HCT116 (cell line): ENCODE results near the gene AAK1. TPM values are rescaled to one million over a fixed set of nuclear protein-coding genes. Genes with fewer than 3 reads are reported as not detected.

Experiments used
- ATAC-seq: fragments of 200-7000 bp; cut with Tn5 transposase; 2 replicates; pipeline ENCODE4 v1.9.1; 2020; ENCODE audit warnings: mild to moderate bottlenecking, moderate library complexity
- BruUV-seq: library from RNA; stranded (reverse); fragments of 400-500 nt; replicated peaks from 2 replicates; lab custom pipeline; 2021; lab: Mats Ljungman, UMichigan
- CTCF ChIA-PET: fragments of 300-600 bp; sonication (Branson Sonifier 250); formaldehyde crosslinking; loops from one replicate; lab custom pipeline; 2021; ENCODE audit warnings: antibody characterized with exemption; lab: Charles Lee
- POLR2A ChIA-PET: fragments of 300-600, 350-600 bp; sonication (Branson Sonifier 250); formaldehyde crosslinking; loops from one replicate; lab custom pipeline; 2021; ENCODE audit warnings: antibody characterized with exemption; lab: Charles Lee
- RAD21 ChIA-PET, 2 experiments: fragments of 300-600 bp; sonication (Branson Sonifier 250); formaldehyde crosslinking; loops; one replicate each; lab custom pipeline; 2023; ENCODE audit warnings: low total read pairs in 2 of 2; ENCODE audit not compliant: uncharacterized antibody in 2 of 2, unreplicated experiment in 2 of 2, low non-redundant PET in 1 of 2; lab: Charles Lee
- DNase-seq: peaks from one replicate; pipeline ENCODE4 v3.0.0-alpha.2; 2010; ENCODE audit warnings: low read depth, low spot score
- H2AFZ ChIP-seq: fragments of 200-600 bp; shearing (Covaris generic), sonication (generic); 2 replicates; pipeline ENCODE4 v1.6.1; 2017; ENCODE audit warnings: low read depth, mixed run types, mixed read lengths, antibody characterized with exemption, low read length; ENCODE audit not compliant: poor library complexity, severe bottlenecking
- H3K27ac ChIP-seq: 2 replicates; pipeline ENCODE4 v1.5.1; 2012; ENCODE audit warnings: low read depth, low read length
- H3K27me3 ChIP-seq: fragments of 200-600 bp; sonication (generic); 2 replicates; pipeline ENCODE4 v1.6.1; 2016; ENCODE audit warnings: mixed run types, low read length, mixed read lengths; ENCODE audit not compliant: insufficient read depth
- H3K36me3 ChIP-seq, 2 experiments: fragments of 200-500 bp in 1 of 2; fragments of 200-600 bp in 1 of 2; sonication (Bioruptor generic) in 1 of 2; sonication (generic) in 1 of 2; 2 replicates each; pipeline versions ENCODE4 v1.5.1 to v1.6.1; 2014 to 2016; ENCODE audit warnings: low read length in 2 of 2, inconsistent platforms in 1 of 2, mixed read lengths in 1 of 2, mixed run types in 1 of 2; ENCODE audit not compliant: insufficient read depth in 2 of 2, control insufficient read depth in 1 of 2
- H3K4me1 ChIP-seq, 2 experiments: fragments of 200-600 bp in 1 of 2; sonication (generic) in 1 of 2; 2 replicates each; pipeline versions ENCODE4 v1.5.1 to v1.6.1; 2012 to 2017; ENCODE audit warnings: low read length in 2 of 2, inconsistent platforms in 1 of 2, mild to moderate bottlenecking in 1 of 2, mixed read lengths in 1 of 2, mixed run types in 1 of 2, moderate library complexity in 1 of 2; ENCODE audit not compliant: insufficient read depth in 2 of 2, control insufficient read depth in 1 of 2
- H3K4me2 ChIP-seq: fragments of 200-600 bp; sonication (generic); 2 replicates; pipeline ENCODE4 v1.6.1; 2017; ENCODE audit warnings: mixed run types, low read length, mixed read lengths
- H3K4me3 ChIP-seq, 2 experiments: fragments of 200-600 bp in 1 of 2; sonication (generic) in 1 of 2; replicated peaks in 1 of 2; 2 replicates each; pipeline ENCODE4 v1.5.1; 2011 to 2016; ENCODE audit warnings: low read length in 2 of 2, control low read depth in 1 of 2, low read depth in 1 of 2, mild to moderate bottlenecking in 1 of 2, mixed read lengths in 1 of 2, mixed run types in 1 of 2
- H3K79me2 ChIP-seq: fragments of 200-600 bp; sonication (generic); 2 replicates; pipeline ENCODE4 v1.6.1; 2017; ENCODE audit warnings: mild to moderate bottlenecking, mixed run types, low read length, moderate library complexity, mixed read lengths; ENCODE audit not compliant: insufficient read depth
- H3K9ac ChIP-seq: fragments of 200-600 bp; sonication (generic); 2 replicates; pipeline ENCODE4 v1.6.1; 2016; ENCODE audit warnings: low read length, mixed read lengths
- H3K9me2 ChIP-seq: fragments of 200-600 bp; sonication (generic), shearing (Covaris generic); 2 replicates; pipeline ENCODE4 v1.6.1; 2017; ENCODE audit warnings: mixed run types, mild to moderate bottlenecking, moderate library complexity; ENCODE audit not compliant: insufficient read depth
- H3K9me3 ChIP-seq, 2 experiments: fragments of 200-500 bp in 1 of 2; fragments of 200-600 bp in 1 of 2; sonication (Bioruptor generic) in 1 of 2; sonication (generic) in 1 of 2; 2 replicates each; pipeline ENCODE4 v1.6.1; 2014 to 2017; ENCODE audit warnings: low read length in 2 of 2, mixed read lengths in 2 of 2, inconsistent platforms in 1 of 2, low read depth in 1 of 2, mild to moderate bottlenecking in 1 of 2, mixed run types in 1 of 2, moderate library complexity in 1 of 2; ENCODE audit not compliant: control insufficient read depth in 1 of 2, insufficient read depth in 1 of 2
- H4K20me1 ChIP-seq: fragments of 200-600 bp; sonication (generic), shearing (Covaris generic); 2 replicates; pipeline ENCODE4 v1.6.1; 2017; ENCODE audit warnings: mixed run types, mild to moderate bottlenecking, moderate library complexity; ENCODE audit not compliant: insufficient read depth
- CBX3 ChIP-seq: IDR thresholded peaks from 2 replicates; pipeline ENCODE4 v1.6.1; 2012; ENCODE audit warnings: low read depth
- CTCF ChIP-seq, 3 experiments: fragments of 200-600 bp in 1 of 3; sonication (generic) in 1 of 3; IDR thresholded peaks in 2 of 3; conservative IDR thresholded peaks in 1 of 3; 2 replicates each; pipeline ENCODE4 v1.5.1; 2012 to 2017; ENCODE audit warnings: low read depth in 2 of 3, low read length in 2 of 3, antibody characterized with exemption in 1 of 3, borderline replicate concordance in 1 of 3, control low read depth in 1 of 3, mild to moderate bottlenecking in 1 of 3, mixed read lengths in 1 of 3, mixed run types in 1 of 3, moderate library complexity in 1 of 3; ENCODE audit not compliant: insufficient read depth in 1 of 3
- EGR1 ChIP-seq: IDR thresholded peaks from 2 replicates; pipeline ENCODE4 v1.6.1; 2012; ENCODE audit warnings: low read depth
- ELF1 ChIP-seq: IDR thresholded peaks from 2 replicates; pipeline ENCODE4 v1.6.1; 2012; ENCODE audit warnings: low read depth, borderline replicate concordance
- EZH2phosphoT487 ChIP-seq: fragments of 200-600 bp; IDR thresholded peaks from 2 replicates; pipeline ENCODE4 v1.6.1; 2018; ENCODE audit warnings: antibody characterized with exemption, borderline replicate concordance
- FOSL1 ChIP-seq: IDR thresholded peaks from 2 replicates; pipeline ENCODE4 v1.6.1; 2012; ENCODE audit warnings: low read depth
- JUND ChIP-seq: IDR thresholded peaks from 2 replicates; pipeline ENCODE4 v1.6.1; 2012
- POLR2A ChIP-seq: IDR thresholded peaks from 2 replicates; pipeline ENCODE4 v1.7.0; 2011; ENCODE audit warnings: borderline replicate concordance; ENCODE audit not compliant: insufficient read depth, insufficient read length; ENCODE audit errors: extremely low read depth
- TCF7L2 ChIP-seq: IDR thresholded peaks from 2 replicates; pipeline ENCODE4 v1.7.0; 2011; ENCODE audit warnings: borderline replicate concordance, inconsistent platforms; ENCODE audit not compliant: insufficient read depth, insufficient read length; ENCODE audit errors: extremely low read depth
- ZFX ChIP-seq: fragments of 450-650 bp; IDR thresholded peaks from 2 replicates; pipeline ENCODE4 v1.6.1; 2017
- ZNF274 ChIP-seq: fragments of 200-500 bp; sonication (Bioruptor generic); IDR thresholded peaks from 2 replicates; pipeline ENCODE4 v1.6.1; 2014; ENCODE audit warnings: mild to moderate bottlenecking, low read depth, low read length, inconsistent platforms
- intact Hi-C: fragments of 100-400 bp; cut with micrococcal nuclease; formaldehyde crosslinking; loops from 2 replicates; pipeline ENCODE4 v1.10.0; 2022
- total RNA-seq: library from RNA; stranded (reverse); gene quantifications from one replicate; pipeline ENCODE4 v1.2.1, GENCODE V29; 2021; ENCODE audit not compliant: unreplicated experiment
- TF ChIP-seq, protein P1 (sequence below): IDR thresholded peaks from 2 replicates; pipeline ENCODE4 v1.6.1; 2011; ENCODE audit warnings: mild to moderate bottlenecking, low read length, moderate library complexity; ENCODE audit not compliant: insufficient replicate concordance; ENCODE audit errors: extremely low read depth
- TF ChIP-seq, protein P2 (sequence below): IDR thresholded peaks from 2 replicates; pipeline ENCODE4 v1.6.1; 2012; ENCODE audit warnings: low read depth

The AAK1 gene
- total RNA-seq, 1 experiment from 2014 or later, result 32.0 TPM

- H2AFZ ChIP-seq, result no peak overlapping the region
- ChIA-PET RAD21 (no interaction called here), POLR2A (no interaction called here), CTCF (no interaction called here)
- H3K4me2 ChIP-seq, result no peak overlapping the region
- H3K9me2 ChIP-seq, result no peaks in the 10 kb centered on the region
- no peaks in the 10 kb centered on the region for H3K36me3 ChIP-seq
- no peak overlapping the region for H3K27ac ChIP-seq
- DNase-seq (no peak), ATAC-seq (no peak)
- no peak overlapping the region for H3K4me3 ChIP-seq
- no peaks in the 10 kb centered on the region for H3K27me3 ChIP-seq
- no peaks in the 10 kb centered on the region for H4K20me1 ChIP-seq
- H3K4me1 ChIP-seq, result no peaks in the 10 kb centered on the region
- H3K9me3 ChIP-seq, result no peaks in the 10 kb centered on the region
- intact Hi-C loops, result no loop called here
- no peak overlapping the region for H3K9ac ChIP-seq
- BruUV-seq, result no TSS peak
- TF ChIP-seq TCF7L2 (no peak), ZNF274 (no peak)
- TF ChIP-seq, protein P1, sequence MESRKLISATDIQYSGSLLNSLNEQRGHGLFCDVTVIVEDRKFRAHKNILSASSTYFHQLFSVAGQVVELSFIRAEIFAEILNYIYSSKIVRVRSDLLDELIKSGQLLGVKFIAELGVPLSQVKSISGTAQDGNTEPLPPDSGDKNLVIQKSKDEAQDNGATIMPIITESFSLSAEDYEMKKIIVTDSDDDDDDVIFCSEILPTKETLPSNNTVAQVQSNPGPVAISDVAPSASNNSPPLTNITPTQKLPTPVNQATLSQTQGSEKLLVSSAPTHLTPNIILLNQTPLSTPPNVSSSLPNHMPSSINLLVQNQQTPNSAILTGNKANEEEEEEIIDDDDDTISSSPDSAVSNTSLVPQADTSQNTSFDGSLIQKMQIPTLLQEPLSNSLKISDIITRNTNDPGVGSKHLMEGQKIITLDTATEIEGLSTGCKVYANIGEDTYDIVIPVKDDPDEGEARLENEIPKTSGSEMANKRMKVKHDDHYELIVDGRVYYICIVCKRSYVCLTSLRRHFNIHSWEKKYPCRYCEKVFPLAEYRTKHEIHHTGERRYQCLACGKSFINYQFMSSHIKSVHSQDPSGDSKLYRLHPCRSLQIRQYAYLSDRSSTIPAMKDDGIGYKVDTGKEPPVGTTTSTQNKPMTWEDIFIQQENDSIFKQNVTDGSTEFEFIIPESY, result no peak
- no peaks in the 10 kb centered on the region for H3K79me2 ChIP-seq
Measured at GRCh38 chr2:69546646-69547045, 96.9 kb downstream of the AAK1 start.

DNA sequence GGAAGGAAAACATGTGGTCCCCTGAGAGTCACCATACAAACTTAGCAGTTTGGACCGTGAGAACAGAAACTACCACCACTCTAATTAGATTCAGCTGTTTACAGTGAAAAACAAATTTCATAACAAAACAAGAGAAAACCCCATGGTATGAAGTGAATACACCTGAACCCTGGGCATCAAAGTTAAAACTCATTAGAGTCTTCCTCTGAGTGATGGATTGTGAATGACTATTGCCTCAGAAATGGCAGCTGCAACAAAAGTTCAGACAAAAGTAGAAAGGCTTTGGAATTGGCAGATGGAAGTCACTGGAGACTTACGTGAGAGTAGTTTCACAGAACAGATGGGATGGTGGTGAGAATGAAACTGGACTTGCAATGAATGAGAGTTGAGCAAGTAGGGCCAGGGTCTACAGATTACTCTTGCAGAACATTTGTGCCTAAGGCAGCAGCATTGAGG lies 98.0 kb downstream of the AAK1 start:
- no peak for ATAC-seq
- H3K9ac ChIP-seq, result no peak overlapping the region
- no peak for DNase-seq
- no TSS peak for BruUV-seq
- no peaks in the 10 kb centered on the region for H4K20me1 ChIP-seq
- H3K9me3 ChIP-seq, result no peaks in the 10 kb centered on the region
- no peaks in the 10 kb centered on the region for H3K4me1 ChIP-seq
- H3K27ac ChIP-seq, result no peak overlapping the region
- H3K36me3 ChIP-seq, result no peaks in the 10 kb centered on the region; a peak in 1 of 4 replicates
- no peak overlapping the region for H3K4me2 ChIP-seq
- no peaks in the 10 kb centered on the region for H3K9me2 ChIP-seq
- H3K4me3 ChIP-seq, result no peak overlapping the region
- intact Hi-C loops, result no loop called here
- CTCF ChIA-PET, result no interaction called here
- H3K27me3 ChIP-seq, result no peaks in the 10 kb centered on the region
- POLR2A ChIA-PET, result no interaction called here
- RAD21 ChIA-PET, result no interaction called here
- no peak overlapping the region for H2AFZ ChIP-seq
- no peaks in the 10 kb centered on the region for H3K79me2 ChIP-seq
- TF ChIP-seq ZNF274 (no peak), EGR1 (no peak), JUND (no peak), ELF1 (no peak), TCF7L2 (no peak), EZH2phosphoT487 (no peak), CTCF (IDR thresholded peaks at IDR 0.05 in 2 of 3, conservative IDR thresholded peaks at IDR 0.05 in 1 of 3; ENCODE audit: borderline replicate concordance in 1 of 3, insufficient read depth in 1 of 3, low read depth in 2 of 3, low read length in 2 of 3) (no peak), FOSL1 (no peak), ZFX (no peak), CBX3 (no peak), POLR2A (no peak)
- TF ChIP-seq, protein P2, sequence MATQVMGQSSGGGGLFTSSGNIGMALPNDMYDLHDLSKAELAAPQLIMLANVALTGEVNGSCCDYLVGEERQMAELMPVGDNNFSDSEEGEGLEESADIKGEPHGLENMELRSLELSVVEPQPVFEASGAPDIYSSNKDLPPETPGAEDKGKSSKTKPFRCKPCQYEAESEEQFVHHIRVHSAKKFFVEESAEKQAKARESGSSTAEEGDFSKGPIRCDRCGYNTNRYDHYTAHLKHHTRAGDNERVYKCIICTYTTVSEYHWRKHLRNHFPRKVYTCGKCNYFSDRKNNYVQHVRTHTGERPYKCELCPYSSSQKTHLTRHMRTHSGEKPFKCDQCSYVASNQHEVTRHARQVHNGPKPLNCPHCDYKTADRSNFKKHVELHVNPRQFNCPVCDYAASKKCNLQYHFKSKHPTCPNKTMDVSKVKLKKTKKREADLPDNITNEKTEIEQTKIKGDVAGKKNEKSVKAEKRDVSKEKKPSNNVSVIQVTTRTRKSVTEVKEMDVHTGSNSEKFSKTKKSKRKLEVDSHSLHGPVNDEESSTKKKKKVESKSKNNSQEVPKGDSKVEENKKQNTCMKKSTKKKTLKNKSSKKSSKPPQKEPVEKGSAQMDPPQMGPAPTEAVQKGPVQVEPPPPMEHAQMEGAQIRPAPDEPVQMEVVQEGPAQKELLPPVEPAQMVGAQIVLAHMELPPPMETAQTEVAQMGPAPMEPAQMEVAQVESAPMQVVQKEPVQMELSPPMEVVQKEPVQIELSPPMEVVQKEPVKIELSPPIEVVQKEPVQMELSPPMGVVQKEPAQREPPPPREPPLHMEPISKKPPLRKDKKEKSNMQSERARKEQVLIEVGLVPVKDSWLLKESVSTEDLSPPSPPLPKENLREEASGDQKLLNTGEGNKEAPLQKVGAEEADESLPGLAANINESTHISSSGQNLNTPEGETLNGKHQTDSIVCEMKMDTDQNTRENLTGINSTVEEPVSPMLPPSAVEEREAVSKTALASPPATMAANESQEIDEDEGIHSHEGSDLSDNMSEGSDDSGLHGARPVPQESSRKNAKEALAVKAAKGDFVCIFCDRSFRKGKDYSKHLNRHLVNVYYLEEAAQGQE, result no peak
